Inflammatory macrophage treated with lipopolysaccharide for 4 hours (primary cell): ENCODE data around the gene HERPUD1.
A peak's percentile ranks its signal among the peaks of the same experiment; 100 is the strongest.

Experiments
- DNase-seq: peaks from one replicate; pipeline ENCODE4 v3.0.0-alpha.2; 2020

HERPUD1 gene

GRCh38 chr16:56936491-56936890, 4.5 kb downstream of the HERPUD1 start:
- DNase-seq = no peak

DNA sequence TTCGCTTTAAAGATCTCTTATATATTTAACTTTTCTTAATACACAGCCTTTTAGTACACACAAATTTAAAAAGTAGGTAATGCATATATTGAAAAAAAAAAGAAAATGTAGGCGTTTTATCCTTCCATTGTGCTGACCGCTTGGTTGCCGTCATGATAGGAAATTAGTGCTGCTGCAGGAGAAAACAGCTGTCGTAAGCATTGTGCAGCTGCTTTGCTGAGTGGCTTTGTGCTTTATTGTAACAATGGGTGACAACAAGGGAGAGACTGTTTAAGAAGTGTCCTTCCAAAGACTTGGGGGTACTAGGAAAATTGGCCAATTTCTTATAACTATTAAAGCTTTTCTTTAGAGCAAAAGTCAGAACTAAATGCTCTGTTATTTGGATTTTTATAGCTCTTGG, 5.0 kb downstream of the HERPUD1 start:
- DNase-seq = no peak

GRCh38 chr16:56938664-56939513, 6.9 kb downstream of the HERPUD1 start:
- no peak for DNase-seq

- DNase-seq = no peak
Observed at GRCh38 chr16:56939801-56940200, 7.9 kb downstream of the HERPUD1 start.

DNA sequence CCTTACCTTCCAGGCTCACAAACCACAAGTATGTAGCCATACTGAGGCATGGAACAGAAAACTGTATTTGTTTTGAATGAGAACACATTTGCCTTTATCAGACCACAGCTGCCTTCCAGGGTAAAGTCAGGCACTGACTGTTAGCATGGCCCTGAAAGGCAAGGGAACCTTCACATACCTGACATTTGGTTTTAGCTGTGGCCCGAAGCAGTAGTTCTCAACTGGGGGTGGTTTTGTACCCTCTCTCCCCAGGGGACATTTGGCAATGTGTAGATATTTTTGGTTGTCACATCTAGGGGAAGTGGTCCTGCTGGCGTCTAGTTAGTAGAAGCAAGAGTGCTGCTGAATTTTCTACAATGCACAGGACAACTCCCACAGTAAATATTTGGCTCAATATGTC, 9.2 kb downstream of the HERPUD1 start:
- no peak for DNase-seq

DNA sequence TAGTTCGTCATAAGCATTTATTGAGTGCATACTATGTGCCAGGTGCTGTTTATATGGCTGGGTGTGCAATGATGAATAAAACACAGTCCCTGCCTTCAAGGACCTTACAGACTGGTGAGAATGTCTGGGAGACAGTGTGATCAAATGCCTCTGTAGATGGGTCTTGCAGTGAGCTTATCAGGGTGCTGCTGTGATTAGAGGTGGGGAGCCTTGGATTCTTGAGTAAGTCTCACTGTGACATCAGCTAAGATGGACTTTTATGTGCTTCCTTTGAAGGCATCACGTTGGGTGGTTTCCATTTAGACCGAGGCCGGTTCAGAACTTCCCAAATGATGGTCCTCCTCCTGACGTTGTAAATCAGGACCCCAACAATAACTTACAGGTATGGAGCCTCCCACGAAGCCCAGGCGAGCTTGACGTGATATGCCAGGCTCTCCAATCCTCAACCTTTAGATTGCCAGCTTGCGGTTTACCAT, 10.0 kb downstream of the HERPUD1 start:
- DNase-seq = no peak

- no peak for DNase-seq
Observed at GRCh38 chr16:56943761-56944375, 11.9 kb downstream of the HERPUD1 start.

DNA sequence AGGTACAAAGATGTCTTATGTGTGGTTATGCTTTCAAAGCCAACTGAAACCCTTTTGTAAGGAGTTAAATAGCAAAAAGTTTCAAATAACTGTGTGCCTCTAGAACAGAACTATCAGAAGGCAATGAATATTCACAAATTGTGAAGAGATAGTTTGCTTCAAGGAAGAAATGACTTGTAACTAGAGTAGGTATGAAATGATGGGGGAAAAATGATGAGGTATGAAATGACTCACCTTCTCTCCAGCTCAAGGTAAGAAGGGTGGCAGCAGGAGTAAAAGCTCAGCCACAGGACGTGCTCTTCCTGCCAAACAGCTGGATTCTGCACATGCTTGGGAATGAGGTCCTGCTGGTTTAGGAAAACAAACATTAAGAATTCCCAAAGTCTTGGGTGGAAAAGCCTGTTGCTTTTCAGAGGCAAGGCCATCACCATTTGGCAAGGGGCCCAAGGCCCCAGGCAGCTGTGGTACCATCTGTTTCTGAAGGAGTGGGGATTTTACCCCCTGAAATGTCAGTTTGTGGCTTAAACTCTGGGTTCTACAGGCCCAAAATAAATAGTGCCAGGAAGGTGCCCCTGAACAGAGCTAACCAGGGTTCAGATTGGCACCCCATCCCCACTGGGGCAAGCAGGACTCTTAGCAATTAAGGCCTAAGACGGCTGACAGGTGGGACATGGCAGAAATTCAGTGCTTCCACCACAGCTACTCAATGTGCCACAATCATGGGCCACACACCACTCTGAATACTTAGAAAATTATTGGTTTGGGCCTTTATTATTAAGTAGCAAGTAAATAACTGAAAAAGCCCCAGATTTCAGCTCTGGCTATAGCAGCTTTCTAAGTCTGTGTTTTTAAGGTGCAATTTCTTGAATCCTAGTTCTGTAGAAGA, 13.3 kb downstream of the HERPUD1 start:
- no peak for DNase-seq

DNA sequence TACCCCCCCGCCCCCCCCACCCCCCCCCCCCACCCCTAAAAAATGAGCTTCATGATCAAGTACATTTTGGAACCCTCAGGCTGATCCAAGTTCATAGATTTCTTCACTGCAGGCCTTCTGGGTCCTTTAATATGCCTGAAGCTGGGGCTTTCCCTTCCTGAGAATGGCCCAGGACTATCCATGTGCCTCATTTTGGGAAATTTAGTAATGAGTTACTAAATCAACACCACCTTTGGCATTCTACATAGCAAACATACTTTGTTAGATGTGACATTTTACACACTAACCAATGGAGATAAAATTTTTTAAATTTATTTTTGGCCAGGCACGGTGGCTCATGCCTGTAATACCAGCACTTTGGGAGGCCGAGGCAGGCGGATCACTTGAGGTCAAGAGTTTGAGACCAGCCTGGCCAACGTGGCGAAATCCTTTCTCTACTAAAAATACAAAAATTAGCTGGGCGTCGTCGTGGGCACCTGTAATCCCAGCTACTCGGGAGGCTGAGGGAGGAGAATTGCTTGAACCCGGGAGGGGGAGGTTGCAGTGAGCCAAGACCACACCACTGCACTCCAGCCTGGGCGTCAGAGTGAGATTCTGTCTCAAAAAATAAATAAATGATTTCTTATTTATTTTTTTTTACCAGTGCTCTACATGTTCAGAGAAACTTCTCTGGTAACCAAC, 14.0 kb downstream of the HERPUD1 start:
- DNase-seq = no peak

- DNase-seq = peak; percentile 13
Observed at GRCh38 chr16:56946767-56947603, 15.0 kb downstream of the HERPUD1 start.

GRCh38 chr16:56947604-56947995, 15.7 kb downstream of the HERPUD1 start:
- no peak for DNase-seq

GRCh38 chr16:56948234-56948633, 16.3 kb downstream of the HERPUD1 start:
- DNase-seq = no peak

- no peak for DNase-seq
Observed at GRCh38 chr16:56950051-56950450, 18.1 kb downstream of the HERPUD1 start.

GRCh38 chr16:56950455-56950854, 18.5 kb downstream of the HERPUD1 start:
- no peak for DNase-seq

GRCh38 chr16:56950881-56951771, 19.2 kb downstream of the HERPUD1 start:
- peak; percentile 88 for DNase-seq

- DNase-seq = no peak
Observed at GRCh38 chr16:56953006-56953405, 21.1 kb downstream of the HERPUD1 start.

- no peak for DNase-seq
Observed at GRCh38 chr16:56956076-56956475, 24.1 kb downstream of the HERPUD1 start.

GRCh38 chr16:56956756-56957155, 24.8 kb downstream of the HERPUD1 start:
- DNase-seq = no peak

DNA sequence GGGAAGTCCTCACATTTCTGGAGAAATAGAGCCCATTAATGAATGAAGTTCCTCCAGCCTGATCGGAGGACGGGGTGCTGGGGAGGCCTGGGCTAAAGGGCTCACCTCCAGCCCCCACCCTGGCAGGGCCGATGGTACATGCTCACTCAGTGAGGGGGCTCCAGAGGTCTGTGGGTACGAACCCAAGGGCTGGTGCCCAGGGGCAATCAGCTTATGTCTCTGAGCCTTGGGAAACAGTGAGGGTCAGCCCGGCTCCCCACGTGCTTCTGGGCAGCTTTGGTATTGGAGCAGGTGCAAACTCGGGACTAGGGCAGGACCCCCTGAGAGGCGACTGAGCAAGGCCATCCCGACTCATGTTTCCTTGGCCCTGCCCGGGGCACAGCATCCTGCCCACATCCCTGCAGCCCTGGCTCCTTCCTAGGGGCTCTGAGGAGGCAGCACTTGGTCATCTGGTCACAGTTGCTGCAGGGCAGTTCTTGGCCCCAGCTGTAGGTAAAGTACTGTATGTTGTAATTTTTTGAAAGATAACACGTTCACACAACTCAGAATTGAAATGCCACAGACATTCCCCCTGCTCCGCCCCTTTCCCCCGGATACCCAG, 28.8 kb downstream of the HERPUD1 start:
- no peak for DNase-seq

GRCh38 chr16:56961386-56961785, 29.4 kb downstream of the HERPUD1 start:
- no peak for DNase-seq
